Dendritic cell treated with granulocyte-macrophage colony-stimulating factor and Interleukin-4, amounts not matched to agents 40 ng/mL and 50 ng/mL, for 4 days (primary cell): Measurements from ENCODE around the gene OXNAD1.

Source experiments
- H3K27ac Mint-ChIP-seq: one replicate; pipeline ENCODE4 v1.8.0; 2022; ENCODE audit warnings: mild to moderate bottlenecking, mixed read lengths
- H3K27me3 Mint-ChIP-seq: one replicate; pipeline ENCODE4 v1.8.0; 2022; ENCODE audit warnings: mild to moderate bottlenecking, mixed read lengths
- H3K36me3 Mint-ChIP-seq: one replicate; pipeline ENCODE4 v1.8.0; 2022; ENCODE audit warnings: low read depth, mixed read lengths
- H3K4me1 Mint-ChIP-seq: one replicate; pipeline ENCODE4 v1.8.0; 2022; ENCODE audit warnings: low read depth, mixed read lengths
- H3K4me3 Mint-ChIP-seq: one replicate; pipeline ENCODE4 v1.8.0; 2022; ENCODE audit warnings: mild to moderate bottlenecking, moderate library complexity, mixed read lengths
- H3K9me3 Mint-ChIP-seq: one replicate; pipeline ENCODE4 v1.8.0; 2022; ENCODE audit warnings: mixed read lengths
- intact Hi-C: fragments of 100-400 bp; cut with micrococcal nuclease; formaldehyde crosslinking; loops from one replicate; pipeline ENCODE4 v1.15.0; 2022

Gene OXNAD1

DNA sequence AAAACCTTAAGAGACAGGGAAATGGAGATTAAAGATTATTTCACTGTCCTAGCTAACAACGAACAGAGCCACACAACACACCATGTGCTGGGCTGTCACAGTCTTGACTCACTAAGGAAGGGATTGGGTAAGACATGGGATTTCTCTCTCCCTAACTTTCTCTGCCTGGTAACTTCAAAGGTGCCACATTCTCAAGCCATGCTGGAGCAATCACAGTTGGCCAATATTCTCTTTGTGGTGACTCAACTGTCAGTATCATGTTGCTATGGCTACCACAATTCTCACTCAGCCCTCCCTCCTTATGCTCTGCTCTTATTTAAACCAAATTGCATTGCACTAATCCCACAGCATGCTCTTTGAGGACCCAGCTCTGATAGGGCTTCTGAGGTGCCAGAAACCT lies 74.0 kb downstream of the OXNAD1 start:
- H3K36me3 Mint-ChIP-seq = peaks cover 54% of the 10 kb centered on the region
- H3K27ac Mint-ChIP-seq = no peak overlapping the region
- H3K4me1 Mint-ChIP-seq = peaks cover 34% of the 10 kb centered on the region
- H3K27me3 Mint-ChIP-seq = no peaks in the 10 kb centered on the region
- no peak overlapping the region for H3K4me3 Mint-ChIP-seq
- H3K9me3 Mint-ChIP-seq = no peaks in the 10 kb centered on the region
- intact Hi-C loops = no loop called here

DNA sequence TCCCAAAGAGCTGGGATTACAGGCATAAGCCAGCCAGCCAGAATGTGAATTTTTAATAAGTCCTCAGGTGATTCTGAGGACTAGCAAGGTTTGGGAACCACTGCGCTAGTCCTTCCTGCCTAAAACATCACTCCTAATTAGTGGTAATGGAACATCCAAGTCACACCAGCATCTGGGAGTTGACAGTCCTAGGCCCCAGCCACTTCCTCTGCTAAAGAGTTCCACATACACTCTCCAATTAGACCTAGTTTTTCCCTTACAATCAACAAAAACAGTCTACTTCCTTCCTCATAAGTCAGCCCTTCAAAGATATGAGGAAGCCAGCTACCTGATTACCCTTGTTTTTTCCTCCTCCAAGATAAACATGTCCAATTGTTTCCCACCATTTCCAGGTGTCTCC lies 78.1 kb downstream of the OXNAD1 start:
- Mint-ChIP-seq H3K27ac (no peak overlapping the region), H3K27me3 (no peaks in the 10 kb centered on the region), H3K9me3 (no peaks in the 10 kb centered on the region), H3K4me1 (peaks cover 29% of the 10 kb centered on the region), H3K4me3 (no peak overlapping the region), H3K36me3 (peaks cover 52% of the 10 kb centered on the region)
- intact Hi-C loops = no loop called here

DNA sequence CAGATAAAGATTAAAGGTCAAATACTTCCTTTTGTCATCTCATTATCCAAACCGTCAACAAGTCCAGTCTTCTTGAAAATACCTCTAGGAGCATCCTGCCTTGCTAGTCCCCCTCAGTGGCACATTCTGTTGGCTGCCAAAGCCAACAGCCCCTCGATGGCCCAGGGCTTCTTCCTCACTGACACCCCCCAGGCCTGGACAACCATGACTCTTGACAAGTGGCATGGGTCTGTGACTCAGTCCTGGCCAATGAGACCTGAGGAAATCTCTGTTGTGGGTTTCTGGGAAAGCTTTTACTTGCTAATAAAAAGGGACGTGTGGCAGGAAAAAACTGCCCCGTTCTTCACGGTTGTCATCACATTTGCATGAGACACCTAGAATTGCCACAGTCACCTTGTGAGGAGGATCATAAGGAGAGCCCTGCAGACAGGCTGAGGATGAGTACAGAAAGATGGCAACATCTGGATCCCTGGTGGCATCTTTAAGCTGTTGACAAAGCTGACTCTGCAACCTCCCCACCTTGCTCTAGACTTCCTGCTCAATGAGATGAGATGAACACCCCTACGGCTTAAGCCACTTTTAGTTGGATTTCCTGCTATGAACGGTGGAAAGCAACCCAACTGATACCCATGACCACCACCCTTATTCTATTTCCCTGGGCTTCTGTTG lies 81.5 kb downstream of the OXNAD1 start:
- no peaks in the 10 kb centered on the region for H3K9me3 Mint-ChIP-seq
- no peaks in the 10 kb centered on the region for H3K27me3 Mint-ChIP-seq
- H3K36me3 Mint-ChIP-seq = peaks cover 77% of the 10 kb centered on the region
- no peak overlapping the region for H3K27ac Mint-ChIP-seq
- H3K4me3 Mint-ChIP-seq = no peak overlapping the region
- intact Hi-C loops = no loop called here
- H3K4me1 Mint-ChIP-seq = peaks cover 16% of the 10 kb centered on the region

DNA sequence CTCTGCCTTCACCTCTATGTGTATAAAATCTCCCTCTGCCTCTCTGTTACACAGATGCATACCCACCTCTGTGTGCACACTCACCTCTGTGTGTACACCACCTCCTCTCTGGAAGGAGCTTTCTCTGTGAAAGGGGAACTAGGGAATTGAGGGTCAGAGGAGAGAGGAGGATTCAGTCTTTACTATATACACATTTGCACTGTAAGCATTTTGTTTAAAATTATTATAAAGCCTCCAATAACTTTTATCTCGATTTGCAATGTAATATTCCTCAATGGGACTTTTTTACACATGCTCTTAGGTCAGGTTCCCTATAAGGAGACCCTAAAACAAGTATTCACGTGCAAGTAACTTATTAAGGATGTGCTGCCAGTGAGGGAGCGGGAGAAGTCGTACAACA lies 82.5 kb downstream of the OXNAD1 start:
- Mint-ChIP-seq H3K4me1 (peaks cover 16% of the 10 kb centered on the region), H3K9me3 (no peaks in the 10 kb centered on the region), H3K4me3 (no peak overlapping the region), H3K36me3 (peaks cover 82% of the 10 kb centered on the region), H3K27ac (no peak overlapping the region), H3K27me3 (no peaks in the 10 kb centered on the region)
- intact Hi-C loops = no loop called here

- intact Hi-C loops = no loop called here
- Mint-ChIP-seq H3K27ac (no peak overlapping the region), H3K27me3 (no peaks in the 10 kb centered on the region), H3K36me3 (peaks cover 94% of the 10 kb centered on the region), H3K9me3 (no peaks in the 10 kb centered on the region), H3K4me3 (no peak overlapping the region), H3K4me1 (peaks cover 17% of the 10 kb centered on the region)
Observed at GRCh38 chr3:16349986-16350596, 85.1 kb downstream of the OXNAD1 start.

DNA sequence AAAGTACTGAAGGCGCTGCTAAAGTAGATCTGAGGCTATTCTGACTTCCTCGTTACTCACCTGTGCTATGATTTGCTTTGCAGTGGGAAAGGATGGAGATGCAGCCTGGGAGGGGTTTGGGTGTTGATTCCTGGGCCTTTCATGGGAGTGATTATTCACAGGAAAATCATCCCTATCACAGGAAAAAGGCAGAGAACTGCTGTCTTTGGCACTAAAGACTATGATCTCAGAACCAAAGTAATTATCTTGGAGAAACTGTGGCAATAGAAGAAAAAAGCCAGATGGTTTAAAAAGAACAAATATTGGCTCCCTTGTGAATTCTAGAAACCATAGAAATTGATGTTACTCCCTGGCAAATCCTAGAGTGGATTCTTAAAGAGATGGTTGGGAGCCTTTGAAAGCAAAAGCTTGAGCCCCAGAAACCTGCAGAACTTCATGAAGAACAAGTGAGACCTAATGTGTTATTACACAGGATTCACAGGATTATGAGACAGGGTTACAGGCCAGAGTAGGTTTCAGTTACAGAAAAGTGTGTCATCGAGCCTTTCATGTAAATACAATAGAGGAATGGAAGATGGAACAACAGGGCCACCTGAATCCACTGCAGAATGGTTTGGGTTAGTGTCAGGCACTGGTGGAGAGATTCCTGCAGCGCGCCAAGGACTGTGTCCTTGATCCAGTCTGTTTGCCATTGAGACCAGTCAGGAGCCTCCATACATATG lies 85.7 kb downstream of the OXNAD1 start:
- intact Hi-C loops = no loop called here
- Mint-ChIP-seq H3K4me1 (peaks cover 24% of the 10 kb centered on the region), H3K4me3 (no peak overlapping the region), H3K27me3 (no peaks in the 10 kb centered on the region), H3K36me3 (peaks cover 91% of the 10 kb centered on the region), H3K27ac (no peak overlapping the region), H3K9me3 (no peaks in the 10 kb centered on the region)

DNA sequence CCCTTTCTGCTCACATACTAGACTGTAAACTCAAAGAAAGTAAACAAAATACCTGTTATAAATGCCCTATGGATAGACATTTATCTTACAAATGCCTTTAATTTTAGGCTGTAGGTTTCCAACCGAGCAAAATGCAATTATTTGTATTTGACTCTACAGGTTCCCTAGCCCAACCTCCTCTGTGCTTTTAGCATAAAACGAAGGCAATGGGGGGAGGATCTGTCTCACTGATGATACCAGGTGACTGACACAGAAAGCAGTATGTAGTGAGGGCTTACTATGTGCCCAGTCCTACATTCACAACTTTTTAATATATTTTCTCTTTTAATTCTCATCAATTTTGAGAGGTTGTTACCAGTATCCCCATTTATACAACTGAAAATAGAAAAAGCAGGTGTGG lies 87.4 kb downstream of the OXNAD1 start:
- peaks cover 40% of the 10 kb centered on the region for H3K4me1 Mint-ChIP-seq
- H3K27ac Mint-ChIP-seq = no peak overlapping the region
- H3K27me3 Mint-ChIP-seq = no peaks in the 10 kb centered on the region
- intact Hi-C loops = no loop called here
- peaks cover 91% of the 10 kb centered on the region for H3K36me3 Mint-ChIP-seq
- H3K4me3 Mint-ChIP-seq = no peak overlapping the region
- H3K9me3 Mint-ChIP-seq = no peaks in the 10 kb centered on the region

DNA sequence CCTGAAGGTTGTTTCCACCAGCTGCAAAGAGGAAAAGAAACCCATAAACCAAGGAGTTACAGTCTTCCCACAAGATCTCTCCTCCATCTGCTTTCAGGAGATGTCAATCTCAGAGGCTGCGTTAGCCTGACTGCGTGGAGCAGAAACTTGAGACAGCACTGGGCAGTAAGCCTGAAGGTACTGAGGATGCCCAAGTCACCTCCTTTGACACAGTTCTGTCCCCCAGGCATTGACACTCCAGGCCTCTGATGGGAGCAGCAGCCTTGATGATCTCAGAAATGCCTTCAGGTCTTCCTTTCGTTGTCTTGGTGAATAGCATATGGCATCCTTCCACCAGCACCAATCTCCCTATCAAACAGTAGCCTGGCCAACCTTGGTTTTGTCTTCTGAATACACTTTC lies 89.3 kb downstream of the OXNAD1 start:
- Mint-ChIP-seq H3K36me3 (peaks cover 83% of the 10 kb centered on the region), H3K27me3 (no peaks in the 10 kb centered on the region), H3K9me3 (peaks cover 3% of the 10 kb centered on the region)

More for the DNA sequence above, 89.3 kb downstream of the OXNAD1 start:
- Mint-ChIP-seq H3K4me1 (peaks cover 53% of the 10 kb centered on the region), H3K27ac (peak overlapping the region; percentile 10), H3K4me3 (no peak overlapping the region)
- intact Hi-C loops = no loop called here
